Gastrocnemius medialis (tissue), 4 donors: ENCODE data around the gene KIF26B.

Experiments used
- CTCF ChIP-seq, 5 experiments: fragments of 450-650 bp in 3 of 5; fragments of 200-600 bp in 2 of 5; sonication (generic) in 2 of 5; IDR thresholded peaks in 4 of 5; conservative IDR thresholded peaks in 1 of 5; 1 replicate in 4 of 5; 2 replicates in 1 of 5; pipeline ENCODE4 v1.5.1; 2016 to 2019; ENCODE audit warnings: antibody characterized with exemption in 5 of 5, mild to moderate bottlenecking in 3 of 5, moderate library complexity in 3 of 5
- POLR2A ChIP-seq, 2 donors: fragments of 450-650 bp; IDR thresholded peaks; one replicate each; pipeline ENCODE4 v1.6.1; 2017; ENCODE audit warnings: antibody characterized with exemption in 2 of 2, mild to moderate bottlenecking in 2 of 2, moderate library complexity in 2 of 2

DNA sequence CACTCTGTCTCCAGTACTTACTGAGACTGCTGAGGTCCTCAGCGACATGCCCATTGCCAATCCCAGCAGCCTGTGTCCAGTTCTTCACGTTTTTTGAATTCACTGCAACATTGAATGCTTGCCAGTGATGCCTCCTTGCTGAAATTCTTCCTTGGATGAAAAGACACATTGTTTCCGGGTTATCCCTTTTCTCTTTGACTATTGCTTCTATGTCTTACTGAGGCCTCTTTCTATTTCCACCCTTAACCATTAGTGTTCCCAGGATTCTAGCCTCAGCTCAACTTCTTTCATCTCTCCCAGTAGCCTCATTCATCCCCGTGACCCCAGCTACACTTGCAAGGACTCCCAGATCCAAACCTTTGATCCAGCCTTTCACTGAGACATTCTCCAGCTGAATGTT, 46.5 kb upstream of the KIF26B start:
- no peak for TF ChIP-seq POLR2A (IDR thresholded peaks at IDR 0.05)
- no peak for TF ChIP-seq CTCF (IDR thresholded peaks at IDR 0.05 in 4 of 5, conservative IDR thresholded peaks at IDR 0.05 in 1 of 5)
